Stromal cell of bone marrow (primary cell): ENCODE data around the gene TMEM255B.
"Not testable (repeated sequence)": the region's sequence is repeated elsewhere in the genome, so short reads cannot be mapped to it uniquely, and the experiment has no call there.

ENCODE experiments used
- DNase-seq: peaks from one replicate; pipeline ENCODE4 v3.0.0-alpha.2; 2012; ENCODE audit warnings: low read depth

TMEM255B gene

DNA sequence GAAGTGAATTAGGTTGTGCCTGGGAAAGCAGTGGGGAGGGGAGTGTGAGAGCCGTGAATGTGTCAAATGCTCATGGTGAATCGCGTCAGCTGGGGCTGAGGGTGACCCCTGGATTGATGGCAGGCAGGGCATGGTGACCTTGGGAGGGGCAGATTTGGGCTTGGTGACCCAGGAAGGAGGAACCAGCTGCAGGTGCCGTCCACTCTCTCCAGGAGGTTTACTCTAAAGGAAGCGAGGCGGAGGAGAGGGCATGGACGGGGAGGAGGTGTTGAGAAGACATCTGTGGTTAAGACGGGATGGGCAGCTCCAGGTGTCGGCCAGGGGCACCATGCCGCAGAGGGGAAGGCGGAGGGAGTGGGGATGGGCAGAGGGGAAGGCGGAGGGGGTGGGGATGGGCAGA, 28.7 kb downstream of the TMEM255B start:
- DNase-seq: no peak

GRCh38 chr13:113788413-113789135, 29.5 kb downstream of the TMEM255B start:
- DNase-seq: no peak

- no peak for DNase-seq
These were observed 30.1 kb downstream of the TMEM255B start for GRCh38 chr13:113789167-113789566.

- DNase-seq: not testable (repeated sequence)
These were observed 30.9 kb downstream of the TMEM255B start for GRCh38 chr13:113789931-113790330.

GRCh38 chr13:113791226-113791625, 32.2 kb downstream of the TMEM255B start:
- DNase-seq: no peak

GRCh38 chr13:113791761-113792160, 32.7 kb downstream of the TMEM255B start:
- DNase-seq: no peak

DNA sequence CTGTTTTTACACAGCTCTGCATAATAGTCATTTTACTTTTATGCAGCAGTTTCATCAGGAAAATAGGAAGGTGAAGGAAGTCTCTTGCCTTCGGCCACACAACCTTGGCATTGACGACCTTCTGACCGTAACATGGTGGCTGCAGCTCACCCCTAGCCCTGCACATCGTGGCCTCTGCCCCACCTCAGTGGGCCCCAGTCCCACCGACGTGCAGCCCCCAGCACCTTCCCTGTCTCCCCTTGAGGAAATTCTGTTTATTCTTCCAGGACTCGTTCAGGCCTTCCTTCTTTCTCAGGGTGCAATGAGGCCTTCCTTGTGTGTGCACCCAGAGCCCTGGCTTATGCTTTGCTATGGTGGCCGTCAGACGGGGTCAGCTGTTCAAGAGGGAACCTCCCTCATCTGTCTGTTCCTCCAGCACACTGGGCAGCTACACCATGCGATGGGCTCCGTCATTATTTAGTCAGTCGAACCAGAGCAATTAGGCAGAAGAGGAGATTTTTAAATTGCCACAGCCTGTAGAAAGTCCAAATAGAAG, 33.3 kb downstream of the TMEM255B start:
- DNase-seq: no peak

GRCh38 chr13:113792886-113793717, 34.1 kb downstream of the TMEM255B start:
- DNase-seq: no peak

GRCh38 chr13:113793718-113794085, 34.7 kb downstream of the TMEM255B start:
- DNase-seq: no peak

- DNase-seq: no peak
These were observed 35.1 kb downstream of the TMEM255B start for GRCh38 chr13:113794086-113794485.

GRCh38 chr13:113794764-113795173, 35.7 kb downstream of the TMEM255B start:
- DNase-seq: no peak

- DNase-seq: not testable (repeated sequence)
These were observed 36.3 kb downstream of the TMEM255B start for GRCh38 chr13:113795362-113795761.

GRCh38 chr13:113796211-113796963, 37.4 kb downstream of the TMEM255B start:
- DNase-seq: no peak

GRCh38 chr13:113796964-113797676, 38.1 kb downstream of the TMEM255B start:
- DNase-seq: no peak

DNA sequence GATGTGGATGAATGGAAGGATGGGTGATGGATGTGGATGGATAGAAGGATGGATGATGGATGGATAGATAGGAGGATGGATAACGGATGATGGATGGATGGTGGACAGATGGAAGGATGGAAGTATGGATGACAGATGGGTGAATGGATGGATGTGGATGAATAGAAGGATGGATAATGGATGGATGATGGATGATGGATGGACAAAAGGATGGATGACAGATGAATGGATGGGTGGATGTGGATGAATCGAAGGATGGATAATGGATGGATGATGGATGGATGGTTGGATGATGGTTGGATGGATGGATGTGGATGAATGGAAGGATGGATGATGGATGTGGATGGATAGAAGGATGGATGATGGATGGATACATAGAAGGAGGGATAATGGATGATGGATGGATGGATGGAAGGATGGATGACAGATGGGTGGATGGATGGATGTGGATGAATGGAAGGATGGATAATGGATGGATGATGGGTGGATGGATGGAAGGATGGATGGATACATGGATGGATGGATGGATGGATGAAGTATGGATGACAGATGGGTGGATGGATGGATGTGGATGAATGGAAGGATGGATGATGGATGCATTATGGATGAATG, 39.3 kb downstream of the TMEM255B start:
- DNase-seq: no peak

GRCh38 chr13:113800576-113800926, 41.5 kb downstream of the TMEM255B start:
- DNase-seq: no peak

DNA sequence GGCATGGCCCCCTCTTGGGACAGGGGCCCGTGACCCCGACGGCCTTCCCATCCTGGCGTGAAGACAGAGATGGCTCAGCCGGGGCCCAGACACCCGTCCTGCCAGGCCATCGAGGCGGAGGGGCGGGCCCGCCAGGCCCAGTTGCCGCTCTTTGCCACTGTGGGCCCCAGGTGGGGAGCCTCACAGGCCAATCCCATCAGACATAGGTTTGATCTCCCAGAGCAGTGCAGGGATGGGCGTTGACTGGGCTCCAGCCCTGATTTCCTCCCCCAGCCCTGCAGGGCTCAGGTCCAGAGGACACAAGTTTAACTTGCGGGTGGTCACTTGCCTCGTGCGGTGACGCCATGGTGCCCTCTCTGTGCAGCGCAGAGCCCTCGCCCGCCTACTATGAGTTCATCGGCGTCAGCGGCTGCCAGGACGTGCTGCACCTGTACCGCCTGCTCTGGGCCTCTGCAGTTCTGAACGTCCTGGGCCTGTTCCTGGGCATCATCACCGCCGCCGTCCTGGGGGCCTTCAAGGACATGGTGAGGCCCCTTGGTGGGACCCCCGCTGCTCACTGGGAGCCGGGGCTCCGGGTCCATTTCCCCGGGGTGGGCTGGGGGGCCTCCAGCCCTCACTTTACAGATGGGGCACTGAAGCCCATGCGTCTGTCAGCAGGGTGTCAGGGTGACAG, 42.4 kb downstream of the TMEM255B start:
- DNase-seq: no peak

GRCh38 chr13:113802090-113802531, 43.1 kb downstream of the TMEM255B start:
- DNase-seq: peak; percentile 54

- no peak for DNase-seq
These were observed 43.7 kb downstream of the TMEM255B start for GRCh38 chr13:113802761-113803160.

DNA sequence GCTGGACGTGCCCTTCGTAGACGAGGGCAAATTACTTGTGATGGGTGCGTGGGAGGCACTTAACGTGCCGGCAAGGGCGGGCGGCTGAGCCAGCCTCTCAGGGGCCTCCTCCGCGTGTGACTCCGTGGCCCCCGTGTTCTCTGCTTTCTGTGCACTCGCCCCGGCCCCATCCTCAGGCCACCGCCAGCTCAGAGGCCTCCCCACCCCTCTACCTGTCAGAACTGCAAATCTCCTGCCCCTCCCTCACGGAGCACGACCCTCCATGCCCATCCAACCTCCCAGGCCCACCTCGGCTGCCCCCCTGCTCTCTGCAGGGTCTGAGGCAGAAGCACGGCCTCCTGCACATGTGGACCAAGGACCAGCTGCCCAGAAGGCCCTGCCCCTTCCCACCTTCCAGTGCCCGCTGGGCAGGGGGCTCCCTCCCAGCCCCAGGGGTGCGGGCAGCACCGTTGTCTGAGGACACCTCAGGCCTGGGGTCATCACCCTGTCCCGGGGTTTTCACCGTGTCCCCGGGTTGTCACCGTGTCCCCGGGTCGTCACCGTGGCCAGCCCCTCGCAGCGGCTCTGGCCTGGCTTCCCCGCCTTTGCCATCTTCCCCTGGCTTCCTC, 44.5 kb downstream of the TMEM255B start:
- no peak for DNase-seq
